NCI-H1105 treated with DMSO at 0.1 percent for 48 hours (cell line): ENCODE results near the gene ITPR3.

Experiments
- DNase-seq: peaks from one replicate; lab custom pipeline; 2025; lab: John Stamatoyannopoulos, UW

The ITPR3 gene

GRCh38 chr6:33670086-33670660 is 49.1 kb downstream of the ITPR3 start:
- DNase-seq, result no peak

GRCh38 chr6:33670971-33671743 is 50.0 kb downstream of the ITPR3 start:
- DNase-seq, result no peak

GRCh38 chr6:33671744-33672072 is 50.6 kb downstream of the ITPR3 start:
- DNase-seq, result no peak

- no peak for DNase-seq
Measured at GRCh38 chr6:33672808-33673207, 51.7 kb downstream of the ITPR3 start.

- DNase-seq, result no peak
Measured at GRCh38 chr6:33673851-33674250, 52.7 kb downstream of the ITPR3 start.

GRCh38 chr6:33675968-33676367 is 54.8 kb downstream of the ITPR3 start:
- no peak for DNase-seq

- no peak for DNase-seq
Measured at GRCh38 chr6:33676416-33677142, 55.5 kb downstream of the ITPR3 start.

- no peak for DNase-seq
Measured at GRCh38 chr6:33677143-33677660, 56.1 kb downstream of the ITPR3 start.

GRCh38 chr6:33677689-33678088 is 56.6 kb downstream of the ITPR3 start:
- DNase-seq, result no peak

- no peak for DNase-seq
Measured at GRCh38 chr6:33678233-33678931, 57.3 kb downstream of the ITPR3 start.

- DNase-seq, result no peak
Measured at GRCh38 chr6:33678932-33679490, 57.9 kb downstream of the ITPR3 start.

GRCh38 chr6:33679761-33680160 is 58.6 kb downstream of the ITPR3 start:
- no peak for DNase-seq

- DNase-seq, result no peak
Measured at GRCh38 chr6:33682341-33682740, 61.2 kb downstream of the ITPR3 start.

GRCh38 chr6:33683051-33683571 is 62.0 kb downstream of the ITPR3 start:
- no peak for DNase-seq

GRCh38 chr6:33683576-33684427 is 62.7 kb downstream of the ITPR3 start:
- no peak for DNase-seq

GRCh38 chr6:33684428-33684896 is 63.3 kb downstream of the ITPR3 start:
- no peak for DNase-seq

GRCh38 chr6:33684983-33685382 is 63.9 kb downstream of the ITPR3 start:
- no peak for DNase-seq

GRCh38 chr6:33685411-33686224 is 64.5 kb downstream of the ITPR3 start:
- DNase-seq, result no peak

- DNase-seq, result no peak
Measured at GRCh38 chr6:33686225-33686924, 65.3 kb downstream of the ITPR3 start.
